GM19239 (cell line): ENCODE measurements around the gene SHMT2.

Experiments
- DNase-seq: peaks from one replicate; pipeline ENCODE4 v3.0.0; 2011; ENCODE audit warnings: low spot score; ENCODE audit not compliant: insufficient read length
- FAIRE-seq: peaks from 2 replicates; lab custom pipeline; 2011; peaks lifted over from hg19 to GRCh38; lab: Jason Lieb, UNC

SHMT2 gene

GRCh38 chr12:57196439-57196838 lies 33.1 kb upstream of the SHMT2 start:
- DNase-seq = no peak
- FAIRE-seq = no peak

GRCh38 chr12:57196956-57197355 lies 32.6 kb upstream of the SHMT2 start:
- DNase-seq = no peak
- no peak for FAIRE-seq

GRCh38 chr12:57198329-57198728 lies 31.2 kb upstream of the SHMT2 start:
- FAIRE-seq (no peak), DNase-seq (no peak)

- FAIRE-seq (no peak), DNase-seq (no peak)
Observed at GRCh38 chr12:57199191-57199590, 30.3 kb upstream of the SHMT2 start.

GRCh38 chr12:57200497-57200896 lies 29.0 kb upstream of the SHMT2 start:
- no peak for FAIRE-seq
- no peak for DNase-seq

- FAIRE-seq (no peak), DNase-seq (no peak)
Observed at GRCh38 chr12:57201219-57201618, 28.3 kb upstream of the SHMT2 start.

GRCh38 chr12:57201631-57202030 lies 27.9 kb upstream of the SHMT2 start:
- DNase-seq (no peak), FAIRE-seq (no peak)

- no peak for DNase-seq
- FAIRE-seq = no peak
Observed at GRCh38 chr12:57202321-57202720, 27.2 kb upstream of the SHMT2 start.

GRCh38 chr12:57203201-57203600 lies 26.3 kb upstream of the SHMT2 start:
- FAIRE-seq = no peak
- no peak for DNase-seq

GRCh38 chr12:57203791-57204190 lies 25.7 kb upstream of the SHMT2 start:
- no peak for DNase-seq
- FAIRE-seq = no peak

GRCh38 chr12:57204454-57204853 lies 25.1 kb upstream of the SHMT2 start:
- DNase-seq (no peak), FAIRE-seq (no peak)

- DNase-seq (no peak), FAIRE-seq (no peak)
Observed at GRCh38 chr12:57205186-57205585, 24.3 kb upstream of the SHMT2 start.

GRCh38 chr12:57205931-57206330 lies 23.6 kb upstream of the SHMT2 start:
- DNase-seq (no peak), FAIRE-seq (no peak)

- FAIRE-seq (no peak), DNase-seq (no peak)
Observed at GRCh38 chr12:57207731-57208630, 21.5 kb upstream of the SHMT2 start.

GRCh38 chr12:57208631-57209282 lies 20.8 kb upstream of the SHMT2 start:
- no peak for FAIRE-seq
- DNase-seq = no peak

GRCh38 chr12:57209916-57210315 lies 19.6 kb upstream of the SHMT2 start:
- no peak for DNase-seq
- FAIRE-seq = no peak

- FAIRE-seq = no peak
- no peak for DNase-seq
Observed at GRCh38 chr12:57210461-57210860, 19.1 kb upstream of the SHMT2 start.

- FAIRE-seq = no peak
- DNase-seq = no peak
Observed at GRCh38 chr12:57210926-57211692, 18.4 kb upstream of the SHMT2 start.

GRCh38 chr12:57211791-57212700 lies 17.5 kb upstream of the SHMT2 start:
- DNase-seq (no peak), FAIRE-seq (no peak)

GRCh38 chr12:57212701-57213057 lies 16.8 kb upstream of the SHMT2 start:
- FAIRE-seq (no peak), DNase-seq (no peak)
